WTC11 (cell line): ENCODE data around the gene TRIML1.

ENCODE experiments used
- ATF6 ChIP-seq: sonication (generic); formaldehyde crosslinking; IDR thresholded peaks from 2 replicates; pipeline ENCODE4 v1.8.1; 2023; ENCODE audit warnings: mild to moderate bottlenecking, missing genetic modification reagents
- FOXK1 ChIP-seq: sonication (generic); formaldehyde crosslinking; IDR thresholded peaks from 2 replicates; pipeline ENCODE4 v1.8.0; 2022; ENCODE audit warnings: mild to moderate bottlenecking, moderate library complexity, missing genetic modification reagents
- MXD4 ChIP-seq: fragments of 250-450 bp; sonication (Bioruptor Pico); IDR thresholded peaks from 2 replicates; pipeline ENCODE4 v1.8.0; 2021; ENCODE audit warnings: mild to moderate bottlenecking, moderate library complexity, borderline replicate concordance
- SMAD4 ChIP-seq: sonication (generic); formaldehyde crosslinking; IDR thresholded peaks from 2 replicates; pipeline ENCODE4 v1.8.0; 2022; ENCODE audit warnings: mild to moderate bottlenecking, missing genetic modification reagents
- TEAD1 ChIP-seq: sonication (generic); formaldehyde crosslinking; IDR thresholded peaks from 2 replicates; pipeline ENCODE4 v1.8.0; 2022; ENCODE audit warnings: mild to moderate bottlenecking, missing genetic modification reagents
- USF2 ChIP-seq: sonication (generic); formaldehyde crosslinking; IDR thresholded peaks from 2 replicates; pipeline ENCODE4 v1.8.1; 2023; ENCODE audit warnings: mild to moderate bottlenecking, missing genetic modification reagents, moderate library complexity
- ZBTB21 ChIP-seq: sonication (generic); formaldehyde crosslinking; IDR thresholded peaks from 2 replicates; pipeline ENCODE4 v1.8.1; 2023; ENCODE audit warnings: mild to moderate bottlenecking, missing genetic modification reagents, borderline replicate concordance
- ZBTB43 ChIP-seq: sonication (generic); formaldehyde crosslinking; IDR thresholded peaks from 2 replicates; pipeline ENCODE4 v1.8.1; 2023; ENCODE audit warnings: mild to moderate bottlenecking, missing genetic modification reagents
- ZNF263 ChIP-seq: sonication (generic); formaldehyde crosslinking; IDR thresholded peaks from 2 replicates; pipeline ENCODE4 v1.8.1; 2022; ENCODE audit warnings: low read depth, mild to moderate bottlenecking, moderate library complexity, missing genetic modification reagents
- TF ChIP-seq, protein P1 (sequence below): sonication (generic); formaldehyde crosslinking; IDR thresholded peaks from 2 replicates; pipeline ENCODE4 v1.8.1; 2022; ENCODE audit warnings: mild to moderate bottlenecking, missing genetic modification reagents, moderate library complexity, borderline replicate concordance
- TF ChIP-seq, protein P2 (sequence below): fragments of 200-600 bp; IDR thresholded peaks from 2 replicates; pipeline ENCODE4 v1.8.0; 2022; ENCODE audit warnings: antibody characterized with exemption
- TF ChIP-seq, protein P3 (sequence below): sonication (generic); formaldehyde crosslinking; IDR thresholded peaks from 2 replicates; pipeline ENCODE4 v1.8.0; 2023; ENCODE audit warnings: missing genetic modification reagents
- TF ChIP-seq, protein P4 (sequence below): sonication (generic); formaldehyde crosslinking; IDR thresholded peaks from 2 replicates; pipeline ENCODE4 v1.8.1; 2022; ENCODE audit warnings: low read depth, missing genetic modification reagents, borderline replicate concordance

DNA sequence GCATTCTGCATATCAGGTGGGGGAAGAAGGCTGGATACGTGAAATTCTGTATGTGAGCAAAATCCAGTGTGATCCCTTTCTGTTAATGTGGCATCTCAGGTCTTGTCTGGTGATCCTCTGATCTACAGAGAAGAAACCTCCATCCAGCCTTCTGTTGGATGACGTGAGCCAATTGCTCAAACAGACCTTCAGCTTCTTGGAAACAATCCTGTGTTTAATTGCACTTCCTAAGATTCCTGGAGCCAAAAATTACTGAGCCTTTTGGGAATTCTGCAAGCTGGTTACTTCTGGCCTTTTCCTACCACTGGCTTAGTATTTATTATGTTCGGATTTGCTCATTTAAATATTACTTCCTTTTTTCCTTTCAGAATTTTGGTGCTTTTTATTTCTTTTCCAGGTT lies 51.2 kb downstream of the TRIML1 start:
- TF ChIP-seq, protein P1, sequence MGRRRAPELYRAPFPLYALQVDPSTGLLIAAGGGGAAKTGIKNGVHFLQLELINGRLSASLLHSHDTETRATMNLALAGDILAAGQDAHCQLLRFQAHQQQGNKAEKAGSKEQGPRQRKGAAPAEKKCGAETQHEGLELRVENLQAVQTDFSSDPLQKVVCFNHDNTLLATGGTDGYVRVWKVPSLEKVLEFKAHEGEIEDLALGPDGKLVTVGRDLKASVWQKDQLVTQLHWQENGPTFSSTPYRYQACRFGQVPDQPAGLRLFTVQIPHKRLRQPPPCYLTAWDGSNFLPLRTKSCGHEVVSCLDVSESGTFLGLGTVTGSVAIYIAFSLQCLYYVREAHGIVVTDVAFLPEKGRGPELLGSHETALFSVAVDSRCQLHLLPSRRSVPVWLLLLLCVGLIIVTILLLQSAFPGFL (CRISPR knock-in tag): no peak
- TF ChIP-seq, protein P2, sequence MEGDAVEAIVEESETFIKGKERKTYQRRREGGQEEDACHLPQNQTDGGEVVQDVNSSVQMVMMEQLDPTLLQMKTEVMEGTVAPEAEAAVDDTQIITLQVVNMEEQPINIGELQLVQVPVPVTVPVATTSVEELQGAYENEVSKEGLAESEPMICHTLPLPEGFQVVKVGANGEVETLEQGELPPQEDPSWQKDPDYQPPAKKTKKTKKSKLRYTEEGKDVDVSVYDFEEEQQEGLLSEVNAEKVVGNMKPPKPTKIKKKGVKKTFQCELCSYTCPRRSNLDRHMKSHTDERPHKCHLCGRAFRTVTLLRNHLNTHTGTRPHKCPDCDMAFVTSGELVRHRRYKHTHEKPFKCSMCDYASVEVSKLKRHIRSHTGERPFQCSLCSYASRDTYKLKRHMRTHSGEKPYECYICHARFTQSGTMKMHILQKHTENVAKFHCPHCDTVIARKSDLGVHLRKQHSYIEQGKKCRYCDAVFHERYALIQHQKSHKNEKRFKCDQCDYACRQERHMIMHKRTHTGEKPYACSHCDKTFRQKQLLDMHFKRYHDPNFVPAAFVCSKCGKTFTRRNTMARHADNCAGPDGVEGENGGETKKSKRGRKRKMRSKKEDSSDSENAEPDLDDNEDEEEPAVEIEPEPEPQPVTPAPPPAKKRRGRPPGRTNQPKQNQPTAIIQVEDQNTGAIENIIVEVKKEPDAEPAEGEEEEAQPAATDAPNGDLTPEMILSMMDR: no peak
- TF ChIP-seq TEAD1 (CRISPR knock-in tag) (no peak), ZBTB21 (CRISPR knock-in tag) (no peak), ZNF263 (no peak), MXD4 (CRISPR knock-in tag) (no peak), ATF6 (CRISPR knock-in tag) (no peak), USF2 (CRISPR knock-in tag) (no peak), FOXK1 (CRISPR knock-in tag) (no peak), ZBTB43 (CRISPR knock-in tag) (no peak), SMAD4 (CRISPR knock-in tag) (no peak)
- TF ChIP-seq, protein P3, sequence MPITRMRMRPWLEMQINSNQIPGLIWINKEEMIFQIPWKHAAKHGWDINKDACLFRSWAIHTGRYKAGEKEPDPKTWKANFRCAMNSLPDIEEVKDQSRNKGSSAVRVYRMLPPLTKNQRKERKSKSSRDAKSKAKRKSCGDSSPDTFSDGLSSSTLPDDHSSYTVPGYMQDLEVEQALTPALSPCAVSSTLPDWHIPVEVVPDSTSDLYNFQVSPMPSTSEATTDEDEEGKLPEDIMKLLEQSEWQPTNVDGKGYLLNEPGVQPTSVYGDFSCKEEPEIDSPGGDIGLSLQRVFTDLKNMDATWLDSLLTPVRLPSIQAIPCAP: no peak
- TF ChIP-seq, protein P4, sequence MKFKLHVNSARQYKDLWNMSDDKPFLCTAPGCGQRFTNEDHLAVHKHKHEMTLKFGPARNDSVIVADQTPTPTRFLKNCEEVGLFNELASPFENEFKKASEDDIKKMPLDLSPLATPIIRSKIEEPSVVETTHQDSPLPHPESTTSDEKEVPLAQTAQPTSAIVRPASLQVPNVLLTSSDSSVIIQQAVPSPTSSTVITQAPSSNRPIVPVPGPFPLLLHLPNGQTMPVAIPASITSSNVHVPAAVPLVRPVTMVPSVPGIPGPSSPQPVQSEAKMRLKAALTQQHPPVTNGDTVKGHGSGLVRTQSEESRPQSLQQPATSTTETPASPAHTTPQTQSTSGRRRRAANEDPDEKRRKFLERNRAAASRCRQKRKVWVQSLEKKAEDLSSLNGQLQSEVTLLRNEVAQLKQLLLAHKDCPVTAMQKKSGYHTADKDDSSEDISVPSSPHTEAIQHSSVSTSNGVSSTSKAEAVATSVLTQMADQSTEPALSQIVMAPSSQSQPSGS: no peak
